ENCODE results near the gene B4GALT2. TPM values are rescaled to one million over a fixed set of nuclear protein-coding genes. Genes with fewer than 3 reads are reported as not detected.
A peak's percentile ranks its signal among the peaks of the same experiment; 100 is the strongest.

The B4GALT2 gene
- total RNA-seq, 1 experiment from 2014 or later = 69.8 TPM

GRCh38 chr1:43984855-43985254 is 5.8 kb downstream of the B4GALT2 start:
- DNase-seq (ENCODE audit: low read depth) = no peak

- no peak for DNase-seq (ENCODE audit: low read depth)
Measured at GRCh38 chr1:43985984-43986595, 7.1 kb downstream of the B4GALT2 start.

- DNase-seq (ENCODE audit: low read depth) = no peak
Measured at GRCh38 chr1:43986712-43987111, 7.7 kb downstream of the B4GALT2 start.

DNA sequence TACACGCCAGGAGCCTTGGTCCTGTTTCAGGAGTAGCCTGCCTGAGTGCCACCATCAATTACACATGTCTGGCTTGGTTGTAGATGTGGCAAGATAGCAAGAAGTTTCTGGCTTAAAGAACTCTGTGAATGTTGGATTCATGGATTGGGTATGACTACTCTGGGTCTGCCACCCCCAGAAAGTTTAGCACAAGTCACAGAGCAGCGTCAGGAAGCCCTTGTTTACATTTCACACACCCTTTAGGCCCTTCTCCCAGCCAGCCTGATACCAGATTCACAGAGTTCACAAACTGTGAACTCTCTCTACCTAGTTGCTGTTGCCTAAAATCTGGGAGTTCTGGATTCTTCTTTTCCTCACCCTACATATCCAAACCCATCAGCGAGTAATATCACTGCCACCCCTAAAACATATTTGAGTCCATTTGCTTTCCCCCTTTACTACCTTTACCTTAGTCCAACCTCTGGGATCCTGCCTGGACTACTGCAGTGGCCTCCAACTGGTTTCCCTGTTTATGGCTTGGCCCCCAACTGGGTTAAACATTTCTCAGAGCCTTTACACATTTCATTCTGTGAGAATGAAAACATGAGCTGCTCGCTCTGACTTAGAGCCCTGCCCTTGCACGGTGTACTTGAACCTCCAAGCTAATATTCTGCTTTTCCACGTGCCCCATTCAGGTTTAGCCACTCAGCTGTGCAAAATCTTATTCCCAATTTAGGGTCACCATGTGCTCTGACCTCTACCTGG is 8.3 kb downstream of the B4GALT2 start:
- DNase-seq (ENCODE audit: low read depth) = no peak

DNA sequence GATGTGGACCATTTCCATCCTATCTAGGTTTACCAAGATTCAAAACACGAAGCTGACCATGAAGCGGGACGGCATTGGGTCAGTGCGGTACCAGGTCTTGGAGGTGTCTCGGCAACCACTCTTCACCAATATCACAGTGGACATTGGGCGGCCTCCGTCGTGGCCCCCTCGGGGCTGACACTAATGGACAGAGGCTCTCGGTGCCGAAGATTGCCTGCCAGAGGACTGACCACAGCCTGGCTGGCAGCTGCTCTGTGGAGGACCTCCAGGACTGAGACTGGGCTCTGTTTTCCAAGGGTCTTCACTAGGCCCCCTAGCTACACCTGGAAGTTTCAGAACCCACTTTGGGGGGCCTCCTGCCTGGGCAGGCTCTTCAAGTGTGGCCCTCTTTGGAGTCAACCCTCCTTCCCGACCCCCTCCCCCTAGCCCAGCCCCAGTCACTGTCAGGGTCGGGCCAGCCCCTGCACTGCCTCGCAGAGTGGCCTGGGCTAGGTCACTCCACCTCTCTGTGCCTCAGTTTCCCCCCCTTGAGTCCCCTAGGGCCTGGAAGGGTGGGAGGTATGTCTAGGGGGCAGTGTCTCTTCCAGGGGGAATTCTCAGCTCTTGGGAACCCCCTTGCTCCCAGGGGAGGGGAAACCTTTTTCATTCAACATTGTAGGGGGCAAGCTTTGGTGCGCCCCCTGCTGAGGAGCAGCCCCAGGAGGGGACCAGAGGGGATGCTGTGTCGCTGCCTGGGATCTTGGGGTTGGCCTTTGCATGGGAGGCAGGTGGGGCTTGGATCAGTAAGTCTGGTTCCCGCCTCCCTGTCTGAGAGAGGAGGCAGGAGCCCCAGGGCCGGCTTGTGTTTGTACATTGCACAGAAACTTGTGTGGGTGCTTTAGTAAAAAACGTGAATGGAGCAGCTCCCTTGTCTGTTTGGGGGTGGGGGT is 11.5 kb downstream of the B4GALT2 start:
- DNase-seq (ENCODE audit: low read depth) = peak; percentile 20

- DNase-seq (ENCODE audit: low read depth) = no peak
Measured at GRCh38 chr1:43991200-43991475, 12.1 kb downstream of the B4GALT2 start.

- peak; percentile 88 for DNase-seq (ENCODE audit: low read depth)
Measured at GRCh38 chr1:43991476-43992231, 12.6 kb downstream of the B4GALT2 start, which contains the start of gene CCDC24. Gene CCDC24, plus strand, starts transcription at chr1:43991599. Its CDS starts 280 bp downstream, at chr1:43991879.

GRCh38 chr1:43992232-43992995 is 13.4 kb downstream of the B4GALT2 start:
- DNase-seq (ENCODE audit: low read depth) = no peak

GRCh38 chr1:43993206-43993914 is 14.3 kb downstream of the B4GALT2 start:
- no peak for DNase-seq (ENCODE audit: low read depth)

DNA sequence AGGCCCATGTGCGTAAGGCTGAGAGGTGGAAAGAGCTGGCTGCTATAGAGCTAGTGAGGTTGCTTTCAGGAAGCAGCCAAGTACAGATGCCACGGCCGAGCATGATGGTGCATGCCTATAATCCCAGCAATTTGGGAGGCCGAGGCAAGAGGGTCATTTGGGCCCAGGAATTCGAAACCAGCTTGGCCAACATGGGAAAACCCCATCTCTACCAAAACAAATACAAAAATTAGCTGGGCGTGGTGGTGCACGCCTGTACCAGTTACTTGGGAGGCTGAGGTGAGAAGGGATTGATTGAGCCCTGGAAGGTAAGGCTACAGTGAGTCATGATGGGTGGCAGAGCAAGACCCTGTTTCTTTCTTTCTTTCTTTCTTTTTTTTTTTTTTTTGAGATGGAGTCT is 15.1 kb downstream of the B4GALT2 start:
- no peak for DNase-seq (ENCODE audit: low read depth)

DNA sequence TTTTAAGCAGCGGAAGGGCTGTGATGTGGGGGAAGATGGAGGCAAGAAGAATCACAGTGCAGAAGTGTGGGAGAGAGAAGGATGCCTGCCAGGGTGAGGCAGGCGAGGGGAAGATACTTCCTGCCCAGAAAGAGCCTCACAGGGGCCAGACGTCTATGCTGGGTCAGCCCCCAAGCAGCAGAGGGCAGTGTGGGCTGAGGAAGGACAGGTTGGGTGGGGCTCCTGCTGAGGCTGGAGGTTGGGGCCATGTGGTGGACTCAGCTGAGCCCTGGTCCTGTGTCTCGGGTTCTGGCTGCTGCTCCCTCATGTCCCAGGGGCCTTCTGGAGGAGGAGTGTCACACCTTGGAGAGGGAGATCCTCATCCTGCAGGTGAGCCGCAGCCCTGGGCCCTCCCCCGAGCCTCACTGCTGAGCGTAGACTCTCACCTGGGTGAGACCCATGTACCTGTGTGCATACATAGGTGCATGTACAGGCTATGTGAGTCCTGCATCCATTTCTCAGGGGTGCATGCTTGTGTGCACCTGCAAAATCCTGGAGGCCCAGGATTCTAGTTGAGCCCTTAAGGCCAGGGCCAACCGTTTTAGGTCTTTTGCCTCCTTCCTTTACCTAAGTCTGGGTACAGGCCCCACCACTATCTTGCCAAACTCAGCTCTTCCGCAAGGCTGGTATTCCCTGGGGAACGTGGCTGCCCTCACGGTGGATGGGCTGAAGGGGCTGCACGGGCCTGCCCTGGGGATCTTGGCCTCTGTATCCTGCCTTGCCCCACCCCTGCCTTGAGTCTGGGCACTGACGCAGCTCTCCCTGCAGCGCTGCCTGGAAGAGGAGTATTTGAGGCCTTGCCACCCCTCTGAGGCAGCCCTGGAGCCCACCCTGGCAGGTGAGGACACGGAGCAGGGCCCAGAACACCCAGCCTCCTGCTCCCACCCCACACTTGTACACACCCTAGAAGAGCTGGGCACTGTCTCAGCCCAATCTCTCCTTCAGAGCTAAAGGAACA is 16.1 kb downstream of the B4GALT2 start:
- DNase-seq (ENCODE audit: low read depth) = peak; percentile 26

GRCh38 chr1:43995984-43996732 is 17.1 kb downstream of the B4GALT2 start:
- DNase-seq (ENCODE audit: low read depth) = no peak

DNA sequence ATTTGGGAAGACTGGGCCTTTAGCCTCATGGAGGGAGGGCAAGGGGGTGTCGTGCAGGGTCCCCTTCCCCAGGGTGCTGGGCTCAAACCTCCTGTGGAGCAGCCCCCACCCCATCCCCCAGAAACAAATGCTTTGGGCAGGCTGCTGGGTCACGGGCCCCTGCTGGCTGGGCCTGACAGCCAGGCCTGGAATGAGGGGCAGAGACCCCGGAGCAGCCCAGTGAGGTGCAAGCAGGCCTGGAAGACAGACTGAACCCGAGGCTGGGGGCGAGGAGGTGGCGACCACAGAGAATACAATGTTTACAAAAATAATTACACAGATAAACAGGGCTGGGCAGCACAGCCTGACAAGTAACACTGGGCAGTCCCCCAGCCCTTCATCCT is 17.7 kb downstream of the B4GALT2 start:
- no peak for DNase-seq (ENCODE audit: low read depth)

DNA sequence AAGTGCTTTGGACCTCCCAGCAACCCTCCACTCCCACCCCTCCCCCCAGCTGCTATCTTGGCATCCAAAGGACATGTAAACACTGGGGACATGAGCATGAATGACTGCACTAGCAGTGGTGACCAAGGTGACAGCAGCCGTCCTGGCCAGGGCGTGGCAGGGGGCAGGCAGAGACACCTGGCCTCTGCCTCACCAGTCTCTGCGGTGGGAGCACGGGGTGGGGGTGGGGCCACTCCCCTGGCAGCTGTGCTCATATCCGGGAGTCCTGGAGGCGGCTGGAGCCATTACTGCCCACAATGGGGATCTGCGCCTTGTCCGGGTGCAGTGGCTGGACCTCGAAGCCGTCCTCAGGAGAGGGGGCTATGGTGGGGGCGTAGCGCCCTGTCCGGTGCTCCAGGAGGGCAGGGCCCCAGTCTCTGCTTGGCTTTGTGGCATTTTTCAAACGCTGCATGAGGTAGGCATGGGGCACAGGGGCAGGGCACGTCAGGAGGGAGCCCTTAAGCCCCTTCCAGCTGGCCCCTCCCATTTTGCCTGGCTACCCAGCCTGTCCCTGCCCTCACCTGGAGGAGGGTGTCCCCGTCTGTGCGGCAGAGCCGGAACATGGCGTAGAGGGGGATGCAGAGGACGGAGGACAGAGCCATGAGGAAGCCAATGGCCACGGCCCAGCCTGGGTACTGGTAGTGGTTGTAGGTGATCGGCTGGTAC is 18.4 kb downstream of the B4GALT2 start:
- DNase-seq (ENCODE audit: low read depth) = no peak

GRCh38 chr1:43998000-43998378 is 19.0 kb downstream of the B4GALT2 start:
- DNase-seq (ENCODE audit: low read depth) = no peak

GRCh38 chr1:43999455-43999854 is 20.4 kb downstream of the B4GALT2 start:
- no peak for DNase-seq (ENCODE audit: low read depth)

DNA sequence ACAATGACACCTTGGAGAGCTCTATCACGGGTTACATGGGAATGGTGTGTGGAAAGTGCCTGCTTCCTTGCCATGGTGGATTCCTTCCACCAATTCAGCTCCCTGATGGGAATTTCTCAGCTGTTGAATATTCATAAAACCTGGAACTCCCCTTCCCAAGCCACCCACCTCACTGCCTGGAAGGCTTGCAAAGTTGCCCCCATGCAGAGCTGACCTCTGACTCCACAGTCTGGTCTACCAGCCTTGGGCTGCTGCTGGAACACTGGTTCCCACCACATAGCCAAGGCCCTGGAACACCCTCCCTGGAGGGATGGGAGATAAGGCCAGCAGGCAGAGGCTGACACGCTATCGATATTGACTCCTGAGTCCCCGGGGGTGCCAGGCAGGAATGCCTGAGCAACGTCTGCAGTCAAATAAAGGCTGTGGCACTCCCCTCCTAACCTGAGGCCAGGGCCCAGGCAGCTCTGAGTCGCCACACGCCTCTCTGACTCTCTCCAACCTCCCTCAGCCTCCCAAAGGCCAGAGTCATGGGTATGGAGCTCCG is 21.2 kb downstream of the B4GALT2 start:
- DNase-seq (ENCODE audit: low read depth) = no peak

DNA sequence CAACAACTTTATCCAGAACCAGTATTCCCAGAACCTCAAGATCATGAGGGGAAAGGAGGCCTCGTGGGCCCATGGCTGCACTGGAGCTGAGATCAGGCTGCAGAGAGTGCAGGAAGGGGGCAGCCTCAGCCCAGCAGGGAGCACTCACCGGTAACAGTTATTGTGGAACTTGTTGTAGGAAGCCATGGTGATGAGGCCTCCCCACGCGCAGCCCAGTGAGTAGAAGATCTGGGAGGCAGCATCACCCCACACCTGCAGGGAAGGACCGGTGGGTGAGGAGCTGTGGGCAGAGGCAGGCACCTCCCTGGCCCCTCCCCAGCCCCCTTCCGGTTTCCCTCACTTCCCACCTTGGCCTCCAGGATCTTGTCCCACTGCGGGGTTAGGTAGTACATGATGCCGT is 23.2 kb downstream of the B4GALT2 start:
- DNase-seq (ENCODE audit: low read depth) = no peak

Measured in RPMI7951 (cell line).